Ishikawa (cell line): ENCODE data around the gene PRRT1B.

Source experiments
- YY1 ChIP-seq: IDR thresholded peaks from 2 replicates; pipeline ENCODE4 v1.6.1; 2012; ENCODE audit warnings: low read depth
- TF ChIP-seq, protein P1 (sequence below): IDR thresholded peaks from 2 replicates; pipeline ENCODE4 v1.6.1; 2012
- TF ChIP-seq, protein P2 (sequence below): IDR thresholded peaks from 2 replicates; pipeline ENCODE4 v1.6.1; 2012

DNA sequence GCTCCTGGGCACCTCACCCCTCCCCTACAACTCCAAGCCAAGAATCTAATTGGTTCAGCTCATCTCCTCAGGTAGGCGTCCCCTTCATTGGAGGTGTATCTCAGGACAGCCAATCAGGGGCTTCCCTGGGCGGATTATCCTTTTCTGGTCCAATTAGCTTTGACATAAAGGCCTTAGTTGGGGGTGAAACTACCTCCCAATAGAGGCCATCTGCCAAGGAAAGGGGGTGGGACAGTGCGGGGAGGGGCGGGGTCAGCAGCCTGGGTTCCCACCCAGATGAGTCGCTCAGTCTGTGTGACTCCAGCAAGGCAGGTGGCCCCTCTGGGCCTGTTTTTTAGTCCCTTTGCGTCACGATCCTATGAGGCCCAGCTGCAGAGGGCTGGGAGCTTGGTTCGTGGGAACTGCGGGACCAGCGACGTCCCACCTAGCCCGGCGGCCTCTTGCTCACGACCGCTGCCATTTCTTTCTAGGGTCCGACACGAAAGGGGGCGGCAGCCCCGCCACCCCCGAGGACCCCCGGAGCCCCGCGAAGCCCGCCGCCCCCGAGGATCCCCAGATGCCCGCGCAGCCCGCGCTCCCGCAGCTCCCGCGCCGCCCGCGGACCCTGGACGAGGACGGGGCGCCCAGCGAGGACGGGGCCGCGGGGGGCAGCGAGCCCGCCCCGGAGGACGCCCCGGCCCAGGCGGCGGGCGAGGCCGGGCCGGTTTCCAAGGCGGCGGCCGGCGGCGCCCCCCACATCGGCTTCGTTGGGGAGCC lies 8.9 kb downstream of the PRRT1B start:
- TF ChIP-seq YY1: no peak
- TF ChIP-seq, protein P1, sequence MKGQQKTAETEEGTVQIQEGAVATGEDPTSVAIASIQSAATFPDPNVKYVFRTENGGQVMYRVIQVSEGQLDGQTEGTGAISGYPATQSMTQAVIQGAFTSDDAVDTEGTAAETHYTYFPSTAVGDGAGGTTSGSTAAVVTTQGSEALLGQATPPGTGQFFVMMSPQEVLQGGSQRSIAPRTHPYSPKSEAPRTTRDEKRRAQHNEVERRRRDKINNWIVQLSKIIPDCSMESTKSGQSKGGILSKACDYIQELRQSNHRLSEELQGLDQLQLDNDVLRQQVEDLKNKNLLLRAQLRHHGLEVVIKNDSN: no peak
- TF ChIP-seq, protein P2, sequence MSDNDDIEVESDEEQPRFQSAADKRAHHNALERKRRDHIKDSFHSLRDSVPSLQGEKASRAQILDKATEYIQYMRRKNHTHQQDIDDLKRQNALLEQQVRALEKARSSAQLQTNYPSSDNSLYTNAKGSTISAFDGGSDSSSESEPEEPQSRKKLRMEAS: no peak
